Common myeloid progenitor, CD34-positive (primary cell): ENCODE measurements around the gene TBC1D3I.
"Not testable (repeated sequence)": the region's sequence is repeated elsewhere in the genome, so short reads cannot be mapped to it uniquely, and the experiment has no call there.

ENCODE experiments used
- CTCF ChIA-PET: fragments of 350-600 bp; sonication (Branson Sonifier 250); formaldehyde crosslinking; loops from one replicate; lab custom pipeline; 2021; ENCODE audit warnings: antibody characterized with exemption; lab: Charles Lee
- POLR2A ChIA-PET: fragments of 350-600 bp; sonication (Branson Sonifier 250); formaldehyde crosslinking; loops from one replicate; lab custom pipeline; 2021; ENCODE audit warnings: antibody characterized with exemption; lab: Charles Lee
- DNase-seq, 3 donors: peaks; one replicate each; pipeline versions ENCODE4 v3.0.0 to v3.0.0-alpha.2; 2013
- H3K27ac ChIP-seq, 2 experiments: 1 replicate in 1 of 2; 2 replicates in 1 of 2; pipeline ENCODE4 v1.7.0; 2013; ENCODE audit warnings: inconsistent platforms in 2 of 2, low read length in 2 of 2, mild to moderate bottlenecking in 2 of 2, low read depth in 1 of 2, moderate library complexity in 1 of 2; ENCODE audit not compliant: severe bottlenecking in 2 of 2, insufficient read depth in 1 of 2, poor library complexity in 1 of 2
- H3K27me3 ChIP-seq, 5 experiments: replicated peaks in 2 of 5; 1 replicate in 3 of 5; 2 replicates in 2 of 5; pipeline versions ENCODE4 v1.6.1 to v1.7.0; 2013; ENCODE audit warnings: low read length in 4 of 5, mild to moderate bottlenecking in 2 of 5, moderate library complexity in 2 of 5, inconsistent platforms in 1 of 5; ENCODE audit not compliant: insufficient read depth in 5 of 5, control insufficient read depth in 4 of 5
- H3K36me3 ChIP-seq, 4 experiments: 1 replicate in 2 of 4; 2 replicates in 2 of 4; pipeline versions ENCODE4 v1.6.1 to v1.7.0; 2013; ENCODE audit warnings: low read length in 3 of 4, control low read depth in 1 of 4, mild to moderate bottlenecking in 1 of 4; ENCODE audit not compliant: control insufficient read depth in 4 of 4, insufficient read depth in 4 of 4
- H3K4me1 ChIP-seq, 4 experiments: 1 replicate in 3 of 4; 2 replicates in 1 of 4; pipeline versions ENCODE4 v1.6.1 to v1.7.1; 2013; ENCODE audit warnings: low read length in 3 of 4, mild to moderate bottlenecking in 3 of 4, control low read depth in 1 of 4, inconsistent platforms in 1 of 4, moderate library complexity in 1 of 4; ENCODE audit not compliant: control insufficient read depth in 4 of 4, insufficient read depth in 4 of 4; ENCODE audit errors: control extremely low read depth in 1 of 4
- H3K4me3 ChIP-seq, 7 experiments: 1 replicate in 4 of 7; 2 replicates in 3 of 7; pipeline versions ENCODE4 v1.5.1 to v1.7.0; 2013; ENCODE audit warnings: mild to moderate bottlenecking in 7 of 7, low read length in 6 of 7, moderate library complexity in 6 of 7, inconsistent platforms in 2 of 7, low read depth in 2 of 7, control low read depth in 1 of 7; ENCODE audit not compliant: insufficient read depth in 4 of 7, control insufficient read depth in 1 of 7; ENCODE audit errors: extremely low read depth in 1 of 7
- H3K9me3 ChIP-seq, 5 experiments: 1 replicate in 4 of 5; 2 replicates in 1 of 5; pipeline versions ENCODE4 v1.6.1 to v1.7.1; 2013; ENCODE audit warnings: low read length in 4 of 5, mild to moderate bottlenecking in 2 of 5, inconsistent platforms in 1 of 5, low read depth in 1 of 5, moderate library complexity in 1 of 5; ENCODE audit not compliant: control insufficient read depth in 4 of 5, insufficient read depth in 2 of 5; ENCODE audit errors: control extremely low read depth in 1 of 5
- WGBS: methylation state at CpG from one replicate; pipeline ENCODE4 v1.1.5; 2013; ENCODE audit not compliant: insufficient coverage; 5-methylcytosine and 5-hydroxymethylcytosine counted together

Gene TBC1D3I

DNA sequence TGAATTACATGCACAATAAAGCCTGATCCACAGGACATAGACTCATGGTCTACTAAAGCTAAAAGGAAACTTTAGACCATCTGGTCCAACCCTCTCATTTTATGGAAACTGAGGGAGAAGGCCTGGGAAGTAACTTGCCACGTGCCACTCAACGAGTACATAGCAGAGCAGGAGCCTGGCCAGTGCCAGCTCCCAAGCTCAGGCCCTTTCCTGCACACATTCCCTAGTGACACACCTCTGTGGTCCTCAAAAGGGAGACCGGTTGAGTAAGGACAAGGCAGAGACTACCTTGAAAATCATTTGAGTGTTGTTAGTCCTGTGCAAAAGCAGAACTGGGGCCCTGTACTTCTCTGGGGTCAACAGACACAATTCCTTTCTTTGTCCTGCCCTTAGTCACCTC is 50.7 kb downstream of the TBC1D3I start:
- 98% methylated on average over 3 of the region's 3 CpGs for WGBS
- peaks cover 18 to 29% (median 22%) of the 10 kb centered on the region in 4 experiments for H3K4me1 ChIP-seq
- no peak overlapping the region for H3K4me3 ChIP-seq
- no peaks in the 10 kb centered on the region for H3K36me3 ChIP-seq
- no peak overlapping the region for H3K27ac ChIP-seq
- peaks cover 0 to 9% (median 8%) of the 10 kb centered on the region in 5 experiments for H3K9me3 ChIP-seq
- DNase-seq, result no peak
- H3K27me3 ChIP-seq, result no peaks in the 10 kb centered on the region
- ChIA-PET POLR2A (no interaction called here), CTCF (no interaction called here)

DNA sequence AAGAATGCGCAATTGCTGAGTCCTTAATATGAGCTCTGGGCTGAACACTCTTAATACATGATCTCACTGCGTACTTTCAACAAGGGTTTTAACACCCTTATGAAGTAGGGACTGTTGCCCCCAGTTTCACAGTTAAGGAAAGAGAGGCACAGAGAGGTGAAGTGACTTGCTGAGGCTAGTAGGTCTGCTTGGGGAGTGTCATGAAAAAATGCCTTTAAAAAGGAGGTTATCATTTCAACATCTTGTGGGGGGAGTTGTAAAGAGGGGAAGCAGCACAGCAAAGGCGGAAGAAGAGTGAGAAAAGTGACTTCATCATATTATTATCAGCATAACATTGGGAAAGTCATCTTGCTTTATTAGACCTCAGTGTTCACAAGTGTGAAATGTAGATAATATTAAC is 51.4 kb downstream of the TBC1D3I start:
- no peak overlapping the region for H3K27ac ChIP-seq
- peaks cover 18 to 29% (median 22%) of the 10 kb centered on the region in 4 experiments for H3K4me1 ChIP-seq
- no peaks in the 10 kb centered on the region for H3K27me3 ChIP-seq
- DNase-seq, result no peak
- H3K36me3 ChIP-seq, result no peaks in the 10 kb centered on the region
- H3K4me3 ChIP-seq, result no peak overlapping the region
- CTCF ChIA-PET, result no interaction called here
- 100% methylated on average over 2 of the region's 3 CpGs for WGBS
- H3K9me3 ChIP-seq, result peaks cover 0 to 2% (median under 1%) of the 10 kb centered on the region in 5 experiments
- POLR2A ChIA-PET, result no interaction called here

GRCh38 chr17:36212272-36212605 is 52.1 kb downstream of the TBC1D3I start:
- POLR2A ChIA-PET, result no interaction called here
- no peak overlapping the region for H3K27ac ChIP-seq
- no peaks in the 10 kb centered on the region for H3K36me3 ChIP-seq
- H3K4me1 ChIP-seq, result peaks cover 18 to 29% (median 22%) of the 10 kb centered on the region in 4 experiments
- no peaks in the 10 kb centered on the region for H3K9me3 ChIP-seq
- DNase-seq, result no peak
- H3K27me3 ChIP-seq, result no peaks in the 10 kb centered on the region
- no peak overlapping the region for H3K4me3 ChIP-seq
- CTCF ChIA-PET, result no interaction called here
- 85% methylated on average over 4 of the region's 4 CpGs for WGBS

DNA sequence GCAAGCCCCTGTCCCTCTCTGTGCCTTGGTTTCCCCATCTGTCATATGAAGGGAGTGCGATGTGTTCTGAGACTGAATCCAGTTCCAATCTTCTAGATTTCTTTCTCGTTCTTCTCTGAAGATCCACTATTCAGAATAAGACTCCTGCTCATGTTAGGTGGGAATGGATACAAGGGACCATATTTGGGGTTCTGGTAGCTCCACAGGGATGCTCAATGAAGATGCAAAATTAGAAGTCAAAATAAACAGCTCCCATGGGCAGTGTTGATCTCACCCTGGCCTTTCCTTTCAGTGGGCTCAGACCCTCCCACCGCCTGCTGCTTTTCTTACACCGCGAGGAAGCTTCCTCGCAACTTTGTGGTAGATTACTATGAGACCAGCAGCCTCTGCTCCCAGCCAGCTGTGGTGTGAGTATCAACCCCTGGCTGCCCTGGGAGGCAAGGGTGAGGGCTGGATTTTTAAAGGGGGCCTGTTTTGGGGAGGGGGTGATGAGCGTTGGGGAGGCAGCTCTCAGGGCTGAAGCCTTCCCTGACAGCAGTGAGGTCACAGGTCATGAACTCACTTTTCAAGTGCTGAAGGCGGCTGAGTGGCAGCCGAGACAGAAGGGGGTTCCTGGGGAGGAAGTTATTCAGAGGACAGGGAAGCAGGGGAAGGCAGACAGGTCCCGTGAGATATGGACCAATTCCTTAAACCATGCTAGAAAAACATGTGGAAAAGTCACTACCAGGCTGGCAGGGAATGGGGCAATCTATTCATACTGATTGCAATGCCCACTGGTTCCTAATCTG is 52.7 kb downstream of the TBC1D3I start:
- CTCF ChIA-PET, H3K27ac ChIP-seq, H3K4me3 ChIP-seq, H3K36me3 ChIP-seq, H3K9me3 ChIP-seq, H3K27me3 ChIP-seq: not testable (repeated sequence)
- POLR2A ChIA-PET, result interaction anchor here (1.2 kb wide), 1 partner anchor 22 kb away, joined by 3 read pairs; no protein-coding TSS in a partner anchor
- peak in 1 of 3 donors; percentile 51 for DNase-seq
- peaks cover 18 to 29% (median 22%) of the 10 kb centered on the region in 4 experiments for H3K4me1 ChIP-seq
- 47% methylated on average over 5 of the region's 10 CpGs for WGBS

DNA sequence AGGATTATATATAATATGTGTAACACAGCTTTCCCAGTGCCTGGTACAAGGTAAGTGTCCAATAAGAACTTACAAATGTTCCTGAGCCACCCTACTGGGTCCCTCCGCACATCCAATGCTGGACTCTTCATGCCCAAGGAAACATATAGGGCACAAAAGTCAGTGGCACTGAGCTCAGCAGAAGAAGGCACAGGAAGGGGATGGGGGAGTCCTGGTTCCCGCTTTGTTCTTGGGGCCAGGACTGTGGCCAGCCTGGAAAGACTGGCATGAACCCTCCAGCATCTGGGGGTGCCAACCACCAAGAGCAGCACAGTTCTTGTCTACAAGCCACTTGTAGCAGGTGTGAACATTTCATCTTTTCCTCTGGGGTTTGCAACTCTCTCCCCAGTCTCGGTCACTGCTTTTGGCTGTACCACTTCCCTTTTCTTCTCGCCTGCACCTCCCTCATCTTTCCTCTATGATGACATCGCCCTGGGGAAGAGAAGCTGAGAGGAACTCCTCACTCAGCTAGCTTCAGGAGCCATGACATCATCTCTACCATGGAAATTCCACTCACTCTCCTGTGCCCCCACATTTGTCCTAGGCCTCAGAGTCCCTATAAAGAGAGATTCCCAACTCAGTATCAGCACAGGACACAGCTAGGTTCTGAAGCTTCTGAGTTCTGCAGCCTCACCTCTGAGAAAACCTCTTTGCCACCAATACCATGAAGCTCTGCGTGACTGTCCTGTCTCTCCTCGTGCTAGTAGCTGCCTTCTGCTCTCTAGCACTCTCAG is 53.7 kb downstream of the TBC1D3I start, which contains the start of gene CCL4L2:
CCL4L2 (plus strand) TSS at position 625 of the 773 bp plus-strand sequence.
- H3K36me3 ChIP-seq, H3K27me3 ChIP-seq, H3K9me3 ChIP-seq, H3K4me3 ChIP-seq, CTCF ChIA-PET, H3K27ac ChIP-seq: not testable (repeated sequence)
- POLR2A ChIA-PET, result interaction anchor here (1.2 kb wide), 1 partner anchor 21 kb away, joined by 3 read pairs; no protein-coding TSS in a partner anchor
- H3K4me1 ChIP-seq, result peaks cover 19 to 31% (median 22%) of the 10 kb centered on the region in 4 experiments
- WGBS, result 39% methylated on average over 7 of the region's 7 CpGs
- DNase-seq, result peak in 2 of 3 donors; percentile 65 to 75

DNA sequence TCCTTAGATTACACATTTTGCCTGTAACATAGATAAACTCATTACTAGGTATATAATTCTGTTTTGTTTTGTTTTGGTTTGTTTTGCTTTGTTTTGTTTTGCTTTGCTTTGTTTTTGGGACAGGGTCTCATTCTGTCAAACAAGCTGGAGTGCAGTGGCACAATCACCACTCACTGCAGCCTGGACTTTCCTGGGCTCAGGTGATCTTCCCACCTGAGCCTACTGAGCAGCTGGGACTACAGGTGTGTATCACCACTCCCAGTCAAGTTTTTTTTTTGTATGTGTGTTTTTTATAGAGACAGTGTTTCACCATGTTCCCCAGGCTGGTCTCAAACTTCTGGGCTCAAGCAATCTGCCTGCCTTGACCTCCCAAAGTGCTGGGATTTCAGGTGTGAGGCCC is 54.8 kb downstream of the TBC1D3I start:
- Histone ChIP-seq H3K4me3 (no peak overlapping the region), H3K27ac (no peak overlapping the region), H3K27me3 (no peaks in the 10 kb centered on the region), H3K9me3 (no peaks in the 10 kb centered on the region), H3K36me3 (no peaks in the 10 kb centered on the region), H3K4me1 (peaks cover 12 to 34% (median 19%) of the 10 kb centered on the region in 4 experiments)
- CTCF ChIA-PET, result no interaction called here
- POLR2A ChIA-PET, result no interaction called here
- no peak for DNase-seq

DNA sequence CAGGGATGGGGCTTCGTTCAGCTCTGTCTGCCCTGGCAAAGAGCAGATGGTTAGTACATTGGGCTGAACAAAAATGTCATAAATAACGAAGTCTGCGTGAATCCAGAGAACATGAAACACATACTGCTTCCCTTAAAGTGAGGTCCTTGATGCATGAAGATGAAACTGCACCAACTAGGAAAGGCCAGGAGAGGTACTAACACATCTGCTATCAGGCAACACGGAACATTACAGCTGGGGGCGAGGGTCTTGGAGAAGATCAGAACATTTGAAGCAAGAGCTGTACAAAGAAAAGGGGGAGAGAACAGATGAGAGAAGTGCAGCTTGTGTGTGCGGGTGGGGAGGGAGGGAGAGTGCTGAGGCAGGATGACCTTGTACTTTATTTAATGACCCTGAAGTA is 57.0 kb downstream of the TBC1D3I start:
- POLR2A ChIA-PET, CTCF ChIA-PET: not testable (repeated sequence)
- H3K4me1 ChIP-seq, result peaks cover 22 to 51% (median 27%) of the 10 kb centered on the region in 4 experiments

More for the DNA sequence above, 57.0 kb downstream of the TBC1D3I start:
- not testable (repeated sequence) for H3K36me3 ChIP-seq, H3K4me3 ChIP-seq, DNase-seq, H3K27me3 ChIP-seq, H3K27ac ChIP-seq, H3K9me3 ChIP-seq
- WGBS, result 82% methylated on average over 6 of the region's 6 CpGs
